ENCODE results near the gene OR6P1.

DNA sequence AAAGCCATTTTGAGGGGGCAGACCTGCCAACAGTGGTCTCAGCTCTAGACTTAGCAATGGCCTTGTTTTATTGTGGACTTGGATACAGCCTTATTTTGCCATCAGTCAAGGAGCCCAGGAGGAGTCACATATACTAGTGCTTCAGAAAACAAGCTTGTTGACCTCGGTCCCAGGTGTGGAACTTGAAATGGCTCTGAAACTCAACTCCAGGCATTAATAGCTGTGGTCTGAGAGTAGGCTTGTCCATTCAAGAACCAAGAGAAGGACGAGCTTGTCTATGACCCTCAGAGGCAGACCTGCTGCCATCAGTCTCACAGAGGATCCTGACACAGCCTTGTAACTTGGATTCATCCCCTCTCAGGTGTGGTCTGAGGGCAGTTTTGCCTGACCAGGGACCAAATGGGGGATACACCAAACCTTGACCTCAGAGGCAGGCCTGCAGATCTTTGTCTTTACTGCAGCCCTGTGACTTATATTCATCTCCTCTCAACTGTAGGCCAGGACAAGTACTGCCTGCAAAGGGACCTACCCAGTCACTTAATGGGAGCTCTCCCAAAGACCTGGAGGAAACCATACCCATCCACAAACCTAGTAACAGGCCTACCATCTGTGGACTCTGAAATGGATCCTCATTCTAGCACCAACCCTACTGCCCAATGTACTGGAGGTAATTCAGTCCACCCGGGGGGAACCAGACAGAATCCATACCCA, 49.3 kb downstream of the OR6P1 start:
- TF ChIP-seq, protein P1, sequence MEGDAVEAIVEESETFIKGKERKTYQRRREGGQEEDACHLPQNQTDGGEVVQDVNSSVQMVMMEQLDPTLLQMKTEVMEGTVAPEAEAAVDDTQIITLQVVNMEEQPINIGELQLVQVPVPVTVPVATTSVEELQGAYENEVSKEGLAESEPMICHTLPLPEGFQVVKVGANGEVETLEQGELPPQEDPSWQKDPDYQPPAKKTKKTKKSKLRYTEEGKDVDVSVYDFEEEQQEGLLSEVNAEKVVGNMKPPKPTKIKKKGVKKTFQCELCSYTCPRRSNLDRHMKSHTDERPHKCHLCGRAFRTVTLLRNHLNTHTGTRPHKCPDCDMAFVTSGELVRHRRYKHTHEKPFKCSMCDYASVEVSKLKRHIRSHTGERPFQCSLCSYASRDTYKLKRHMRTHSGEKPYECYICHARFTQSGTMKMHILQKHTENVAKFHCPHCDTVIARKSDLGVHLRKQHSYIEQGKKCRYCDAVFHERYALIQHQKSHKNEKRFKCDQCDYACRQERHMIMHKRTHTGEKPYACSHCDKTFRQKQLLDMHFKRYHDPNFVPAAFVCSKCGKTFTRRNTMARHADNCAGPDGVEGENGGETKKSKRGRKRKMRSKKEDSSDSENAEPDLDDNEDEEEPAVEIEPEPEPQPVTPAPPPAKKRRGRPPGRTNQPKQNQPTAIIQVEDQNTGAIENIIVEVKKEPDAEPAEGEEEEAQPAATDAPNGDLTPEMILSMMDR (IDR thresholded peaks at IDR 0.05): no peak
- no peak for TF ChIP-seq POLR2A (IDR thresholded peaks at IDR 0.05)

Data from testis (tissue), 2 donors.